Activated T-cell treated with anti-CD3 and anti-CD28 coated beads for 4 hours (primary cell): ENCODE results near the gene SLC35A1.

Experiments used
- DNase-seq: peaks from one replicate; pipeline ENCODE4 v3.0.0-alpha.2; 2020

Gene SLC35A1

GRCh38 chr6:87534377-87535047 is 61.7 kb downstream of the SLC35A1 start:
- no peak for DNase-seq

- DNase-seq = no peak
Measured at GRCh38 chr6:87538510-87539260, 65.9 kb downstream of the SLC35A1 start.

- no peak for DNase-seq
Measured at GRCh38 chr6:87539554-87539953, 66.8 kb downstream of the SLC35A1 start.

- no peak for DNase-seq
Measured at GRCh38 chr6:87540539-87540938, 67.8 kb downstream of the SLC35A1 start.

GRCh38 chr6:87541041-87541440 is 68.3 kb downstream of the SLC35A1 start:
- no peak for DNase-seq

GRCh38 chr6:87541744-87542143 is 69.0 kb downstream of the SLC35A1 start:
- DNase-seq = no peak

GRCh38 chr6:87543696-87544473 is 71.1 kb downstream of the SLC35A1 start:
- no peak for DNase-seq

- no peak for DNase-seq
Measured at GRCh38 chr6:87544474-87544735, 71.6 kb downstream of the SLC35A1 start.

GRCh38 chr6:87551799-87552198 is 79.0 kb downstream of the SLC35A1 start:
- DNase-seq = no peak

- no peak for DNase-seq
Measured at GRCh38 chr6:87553159-87553765, 80.5 kb downstream of the SLC35A1 start.

GRCh38 chr6:87555506-87555905 is 82.7 kb downstream of the SLC35A1 start:
- DNase-seq = no peak

- no peak for DNase-seq
Measured at GRCh38 chr6:87558446-87558845, 85.7 kb downstream of the SLC35A1 start.

- DNase-seq = no peak
Measured at GRCh38 chr6:87561017-87561416, 88.2 kb downstream of the SLC35A1 start.
